ENCODE results near the gene ENTPD1.

Gene ENTPD1

GRCh38 chr10:95783741-95784140 lies 27.8 kb downstream of the ENTPD1 start:
- Mint-ChIP-seq H3K36me3 (ENCODE audit: low read depth) (peaks cover 22% of the 10 kb centered on the region), H3K9me3 (peaks cover 7% of the 10 kb centered on the region), H3K4me3 (no peak overlapping the region), H3K27ac (peak overlapping the region; percentile 76), H3K27me3 (ENCODE audit: low read depth) (peaks cover 8% of the 10 kb centered on the region), H3K4me1 (ENCODE audit: low read depth) (peaks cover 55% of the 10 kb centered on the region)

DNA sequence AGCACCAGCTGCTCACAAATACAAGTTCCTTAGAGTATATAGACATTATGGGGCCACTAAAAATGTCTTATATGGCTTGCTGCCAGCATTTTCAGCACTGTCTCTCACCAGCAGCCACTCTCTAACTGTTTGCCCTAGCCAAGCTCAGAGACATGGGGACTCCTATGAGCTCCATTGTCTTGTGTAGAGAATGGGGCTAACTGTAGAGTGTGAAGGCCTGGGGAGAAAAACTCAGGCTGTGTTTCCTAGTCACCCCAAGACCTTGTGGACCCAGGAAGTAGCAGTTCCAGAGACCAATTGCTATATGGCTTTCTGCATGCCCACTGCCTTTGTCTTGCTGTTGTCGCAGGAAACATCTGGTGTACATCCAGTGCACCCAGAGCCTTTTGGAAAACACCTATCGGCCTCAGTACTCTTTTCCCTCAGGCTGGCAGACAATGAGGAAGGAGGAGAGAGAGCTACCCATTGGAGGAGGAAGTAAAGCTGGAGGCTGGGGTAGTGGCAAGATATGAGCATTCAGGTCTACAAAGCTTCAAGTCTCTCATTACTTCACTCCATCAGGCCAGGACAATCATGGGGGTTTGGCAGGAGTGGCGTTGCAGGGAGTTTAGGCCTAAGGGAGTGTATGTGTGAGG lies 28.4 kb downstream of the ENTPD1 start:
- H3K9me3 Mint-ChIP-seq: peaks cover 3% of the 10 kb centered on the region
- H3K36me3 Mint-ChIP-seq (ENCODE audit: low read depth): peaks cover 20% of the 10 kb centered on the region
- H3K4me1 Mint-ChIP-seq (ENCODE audit: low read depth): peaks cover 53% of the 10 kb centered on the region
- peaks cover 8% of the 10 kb centered on the region for H3K27me3 Mint-ChIP-seq (ENCODE audit: low read depth)
- H3K4me3 Mint-ChIP-seq: no peak overlapping the region
- peak overlapping the region; percentile 77 for H3K27ac Mint-ChIP-seq

- Mint-ChIP-seq H3K27me3 (ENCODE audit: low read depth) (peaks cover 8% of the 10 kb centered on the region), H3K4me3 (no peak overlapping the region), H3K27ac (peak overlapping the region; percentile 77), H3K9me3 (peaks cover 5% of the 10 kb centered on the region), H3K36me3 (ENCODE audit: low read depth) (peaks cover 21% of the 10 kb centered on the region), H3K4me1 (ENCODE audit: low read depth) (peaks cover 57% of the 10 kb centered on the region)
These were observed 29.4 kb downstream of the ENTPD1 start for GRCh38 chr10:95785317-95785716.

GRCh38 chr10:95785942-95786669 lies 30.1 kb downstream of the ENTPD1 start:
- Mint-ChIP-seq H3K4me3 (no peak overlapping the region), H3K4me1 (ENCODE audit: low read depth) (peaks cover 57% of the 10 kb centered on the region), H3K36me3 (ENCODE audit: low read depth) (peaks cover 21% of the 10 kb centered on the region), H3K27ac (peak overlapping the region; percentile 77), H3K9me3 (peaks cover 3% of the 10 kb centered on the region), H3K27me3 (ENCODE audit: low read depth) (peaks cover under 1% of the 10 kb centered on the region)

GRCh38 chr10:95787447-95787846 lies 31.5 kb downstream of the ENTPD1 start:
- peaks cover 64% of the 10 kb centered on the region for H3K4me1 Mint-ChIP-seq (ENCODE audit: low read depth)
- no peak overlapping the region for H3K4me3 Mint-ChIP-seq
- peaks cover 3% of the 10 kb centered on the region for H3K9me3 Mint-ChIP-seq
- no peaks in the 10 kb centered on the region for H3K27me3 Mint-ChIP-seq (ENCODE audit: low read depth)
- H3K36me3 Mint-ChIP-seq (ENCODE audit: low read depth): peaks cover 26% of the 10 kb centered on the region
- peak overlapping the region; percentile 77 for H3K27ac Mint-ChIP-seq

- H3K4me1 Mint-ChIP-seq (ENCODE audit: low read depth): peaks cover 65% of the 10 kb centered on the region
- H3K36me3 Mint-ChIP-seq (ENCODE audit: low read depth): peaks cover 22% of the 10 kb centered on the region
- no peaks in the 10 kb centered on the region for H3K27me3 Mint-ChIP-seq (ENCODE audit: low read depth)
- peak overlapping the region; percentile 46 for H3K27ac Mint-ChIP-seq
- peaks cover 3% of the 10 kb centered on the region for H3K9me3 Mint-ChIP-seq
- no peak overlapping the region for H3K4me3 Mint-ChIP-seq
These were observed 32.9 kb downstream of the ENTPD1 start for GRCh38 chr10:95788830-95789229.

DNA sequence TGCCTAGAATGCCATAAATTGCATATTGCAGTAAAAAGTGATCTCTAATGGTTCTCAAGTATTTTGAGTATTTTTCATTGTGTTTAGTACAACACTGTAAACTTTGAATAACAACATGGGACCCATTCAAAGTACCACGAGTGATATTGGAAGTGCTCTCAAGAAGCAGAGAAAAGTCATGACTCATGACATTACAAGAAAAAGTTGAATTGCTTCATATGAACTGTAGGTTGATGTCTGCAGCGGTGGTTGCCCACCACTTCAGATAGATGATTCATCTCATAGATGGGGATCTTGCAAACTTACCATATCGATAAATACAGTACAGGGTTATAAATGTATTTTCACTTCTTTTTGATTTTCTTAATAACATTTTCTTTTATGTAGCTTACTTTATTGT lies 33.9 kb downstream of the ENTPD1 start:
- Mint-ChIP-seq H3K4me1 (ENCODE audit: low read depth) (peaks cover 63% of the 10 kb centered on the region), H3K27me3 (ENCODE audit: low read depth) (no peaks in the 10 kb centered on the region), H3K27ac (peak overlapping the region; percentile 76), H3K9me3 (peaks cover 3% of the 10 kb centered on the region), H3K4me3 (peak overlapping the region; percentile 26), H3K36me3 (ENCODE audit: low read depth) (peaks cover 21% of the 10 kb centered on the region)

DNA sequence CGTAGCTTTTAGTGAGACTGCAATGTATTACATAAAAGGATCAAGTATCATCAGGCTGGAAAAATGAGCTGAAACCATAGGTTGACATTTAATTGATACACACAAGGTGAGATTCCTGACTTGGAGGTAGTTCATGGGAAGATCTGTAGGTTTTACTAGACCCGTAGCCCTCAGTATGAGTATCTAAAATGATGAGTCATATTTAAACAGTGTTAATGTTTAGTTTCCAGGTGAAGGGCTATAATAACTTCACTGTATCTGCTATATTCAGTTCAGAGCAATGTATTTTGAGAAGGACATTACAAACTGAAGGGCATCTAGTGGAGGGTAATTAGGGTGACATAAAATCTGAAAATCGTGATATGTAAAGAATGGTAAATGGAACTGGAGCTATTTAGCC lies 35.0 kb downstream of the ENTPD1 start:
- Mint-ChIP-seq H3K36me3 (ENCODE audit: low read depth) (peaks cover 25% of the 10 kb centered on the region), H3K27ac (peak overlapping the region; percentile 78), H3K27me3 (ENCODE audit: low read depth) (no peaks in the 10 kb centered on the region), H3K9me3 (peaks cover 3% of the 10 kb centered on the region), H3K4me3 (peak overlapping the region; percentile 17), H3K4me1 (ENCODE audit: low read depth) (peaks cover 57% of the 10 kb centered on the region)

GRCh38 chr10:95791425-95791979 lies 35.5 kb downstream of the ENTPD1 start:
- H3K27me3 Mint-ChIP-seq (ENCODE audit: low read depth): no peaks in the 10 kb centered on the region
- H3K4me1 Mint-ChIP-seq (ENCODE audit: low read depth): peaks cover 57% of the 10 kb centered on the region
- H3K27ac Mint-ChIP-seq: peak overlapping the region; percentile 87
- no peak overlapping the region for H3K4me3 Mint-ChIP-seq
- peaks cover 4% of the 10 kb centered on the region for H3K9me3 Mint-ChIP-seq
- H3K36me3 Mint-ChIP-seq (ENCODE audit: low read depth): peaks cover 26% of the 10 kb centered on the region

DNA sequence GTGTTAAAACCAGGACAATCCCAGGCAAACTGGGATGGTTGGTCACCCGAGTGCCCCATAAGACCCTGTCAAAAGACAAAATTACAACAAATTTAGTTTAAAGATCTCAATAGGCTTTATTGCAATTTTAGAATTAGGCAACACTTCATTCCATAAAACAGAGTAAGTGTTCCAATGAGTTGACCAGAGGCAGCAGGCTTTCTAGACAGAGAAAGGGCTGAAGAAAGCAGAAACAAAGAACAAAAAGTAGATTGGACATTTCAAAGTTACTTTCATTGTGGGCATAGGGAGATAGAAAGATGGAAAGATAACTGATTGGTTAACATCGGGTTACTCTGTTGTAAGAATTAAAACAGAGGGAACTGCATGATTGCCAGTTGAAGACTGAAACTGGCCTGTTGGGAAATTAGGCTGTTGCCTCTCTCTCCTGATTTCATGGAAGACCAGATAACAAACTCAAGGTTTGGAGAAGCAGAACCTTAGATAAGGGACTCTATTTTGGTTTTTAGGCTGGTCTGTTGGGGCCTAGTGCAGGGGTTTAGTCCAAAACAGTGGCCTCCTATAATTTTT lies 36.3 kb downstream of the ENTPD1 start:
- Mint-ChIP-seq H3K27ac (peak overlapping the region; percentile 87), H3K4me1 (ENCODE audit: low read depth) (peaks cover 56% of the 10 kb centered on the region), H3K9me3 (peaks cover 11% of the 10 kb centered on the region), H3K36me3 (ENCODE audit: low read depth) (peaks cover 30% of the 10 kb centered on the region), H3K4me3 (no peak overlapping the region), H3K27me3 (ENCODE audit: low read depth) (no peaks in the 10 kb centered on the region)

- Mint-ChIP-seq H3K27ac (peak overlapping the region; percentile 87), H3K36me3 (ENCODE audit: low read depth) (peaks cover 35% of the 10 kb centered on the region), H3K27me3 (ENCODE audit: low read depth) (no peaks in the 10 kb centered on the region), H3K9me3 (peaks cover 11% of the 10 kb centered on the region), H3K4me1 (ENCODE audit: low read depth) (peaks cover 56% of the 10 kb centered on the region), H3K4me3 (peak overlapping the region; percentile 3)
These were observed 36.9 kb downstream of the ENTPD1 start for GRCh38 chr10:95792874-95793285.

- peaks cover 11% of the 10 kb centered on the region for H3K9me3 Mint-ChIP-seq
- peaks cover 59% of the 10 kb centered on the region for H3K4me1 Mint-ChIP-seq (ENCODE audit: low read depth)
- H3K27me3 Mint-ChIP-seq (ENCODE audit: low read depth): no peaks in the 10 kb centered on the region
- H3K36me3 Mint-ChIP-seq (ENCODE audit: low read depth): peaks cover 38% of the 10 kb centered on the region
- H3K27ac Mint-ChIP-seq: peak overlapping the region; percentile 87
- peak overlapping the region; percentile 53 for H3K4me3 Mint-ChIP-seq
These were observed 37.6 kb downstream of the ENTPD1 start for GRCh38 chr10:95793401-95794045.

GRCh38 chr10:95794195-95794594 lies 38.2 kb downstream of the ENTPD1 start:
- Mint-ChIP-seq H3K4me3 (no peak overlapping the region), H3K27me3 (ENCODE audit: low read depth) (no peaks in the 10 kb centered on the region), H3K9me3 (peaks cover 12% of the 10 kb centered on the region), H3K27ac (peak overlapping the region; percentile 73), H3K4me1 (ENCODE audit: low read depth) (peaks cover 56% of the 10 kb centered on the region), H3K36me3 (ENCODE audit: low read depth) (peaks cover 36% of the 10 kb centered on the region)

- Mint-ChIP-seq H3K27me3 (ENCODE audit: low read depth) (no peaks in the 10 kb centered on the region), H3K9me3 (peaks cover 19% of the 10 kb centered on the region), H3K4me3 (no peak overlapping the region), H3K27ac (no peak overlapping the region), H3K4me1 (ENCODE audit: low read depth) (peaks cover 63% of the 10 kb centered on the region), H3K36me3 (ENCODE audit: low read depth) (peaks cover 43% of the 10 kb centered on the region)
These were observed 39.6 kb downstream of the ENTPD1 start for GRCh38 chr10:95795602-95796001.
